A172 (cell line): ENCODE measurements around the gene PRH2. TPM values are rescaled to one million over a fixed set of nuclear protein-coding genes. Genes with fewer than 3 reads are reported as not detected.

Source experiments
- DNase-seq: peaks from one replicate; pipeline ENCODE4 v3.0.0-alpha.2; 2015; ENCODE audit warnings: low spot score
- total RNA-seq: library from RNA; depleted of rRNA; stranded (reverse); fragments of >200 nt; shearing (Covaris generic); gene quantifications from 2 replicates; pipeline ENCODE4 v1.2.3, GENCODE V29; 2014; rRNA removed

PRH2 gene
- not detected in 2 replicates for total RNA-seq

GRCh38 chr12:10928746-10929286 is at the start of gene PRH2:
Gene PRH2 (plus strand): TSS chr12:10929236. CDS start chr12:10929274, 38 bp downstream.
- DNase-seq: no peak

DNA sequence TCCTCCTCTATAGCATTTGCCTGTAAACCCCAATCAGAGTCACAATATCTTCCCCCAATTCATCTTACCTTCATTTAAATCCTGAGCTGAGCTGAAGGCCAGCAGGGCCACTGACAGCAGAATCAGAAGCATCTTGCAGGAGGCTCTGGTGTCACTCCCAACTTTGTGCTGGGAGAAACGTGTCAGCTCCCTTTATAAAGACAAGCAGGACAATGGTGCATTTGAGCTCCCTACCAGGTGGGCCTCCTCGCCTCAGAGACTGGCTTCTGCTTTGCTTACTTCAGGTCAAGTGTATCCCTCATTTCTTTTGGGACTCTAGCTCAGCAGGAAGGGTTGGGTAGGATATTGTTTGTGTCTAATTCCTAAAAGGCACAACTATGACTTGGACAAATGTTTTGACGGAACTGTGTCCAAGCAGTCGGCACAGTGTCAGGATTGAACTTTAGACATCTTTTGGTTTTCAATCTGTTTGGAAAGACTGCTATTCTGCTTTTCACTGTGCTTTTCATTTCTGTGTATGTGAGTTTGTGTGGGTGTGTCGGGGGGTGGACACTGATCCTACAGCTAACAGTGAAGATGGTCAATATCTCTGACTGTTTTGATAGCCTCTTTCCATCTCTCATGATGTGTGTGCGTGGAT is 44.8 kb upstream of the PRH2 start, which contains the start of gene PRH1:
PRH1 (minus strand) TSS at position 170 of the 640 bp plus-strand sequence; CDS start at position 132, 38 bp downstream.
- DNase-seq: no peak

DNA sequence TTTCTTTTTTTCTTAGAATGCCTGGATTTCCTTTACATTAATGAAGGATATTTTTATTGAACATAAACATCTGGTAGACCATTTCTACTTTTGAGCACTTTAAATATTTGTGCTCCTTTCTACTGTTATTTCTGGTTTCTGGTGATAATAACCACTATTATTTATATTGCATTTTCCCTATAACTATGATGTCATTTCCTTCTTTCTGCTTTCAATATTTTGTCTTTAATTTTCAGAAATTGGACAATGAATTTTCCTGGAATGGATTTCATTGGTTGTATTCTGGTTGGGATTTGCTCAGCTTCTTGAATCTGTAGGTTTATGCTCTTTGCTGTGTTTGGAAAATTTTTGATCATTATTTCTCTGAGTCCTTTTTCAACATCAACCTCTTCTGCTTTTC is 39.8 kb upstream of the PRH2 start:
- DNase-seq: no peak

DNA sequence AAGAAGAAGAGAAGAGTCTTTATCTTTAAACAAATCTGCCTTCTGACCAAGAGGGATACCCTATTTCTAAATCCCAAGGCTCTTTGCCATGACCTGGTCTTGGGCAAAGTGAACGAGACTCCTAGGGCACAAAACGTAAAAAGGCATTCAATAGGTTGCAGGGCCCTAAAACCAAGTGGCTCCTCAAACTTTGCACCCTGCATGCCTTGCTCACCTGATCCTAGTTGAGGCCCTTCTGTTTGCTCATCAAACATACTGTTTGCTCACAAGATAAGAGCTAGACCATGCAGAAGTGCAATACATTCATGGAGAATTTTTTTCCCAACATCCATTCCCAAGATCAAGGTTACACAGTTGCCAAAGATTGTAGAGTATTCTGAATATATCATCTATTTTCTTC is 37.1 kb upstream of the PRH2 start:
- no peak for DNase-seq

DNA sequence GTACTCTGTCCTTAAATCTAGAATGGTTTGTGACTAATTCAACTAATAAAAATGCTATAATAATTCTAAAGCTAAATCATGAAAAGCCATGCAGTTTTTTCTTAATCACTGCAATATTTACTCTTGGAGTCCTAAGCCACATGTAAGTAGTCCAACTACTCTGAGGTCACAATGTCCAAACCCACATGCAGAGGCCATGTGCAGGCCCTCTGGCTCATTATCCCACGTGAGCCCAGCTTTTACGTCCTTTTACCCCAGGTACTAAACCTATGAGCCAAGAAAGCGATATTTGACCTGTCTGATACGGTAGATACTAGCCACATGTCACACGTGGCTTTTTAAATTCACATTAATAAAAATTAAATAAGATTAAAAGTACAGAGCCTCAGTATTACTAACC is 32.2 kb upstream of the PRH2 start:
- DNase-seq: no peak

DNA sequence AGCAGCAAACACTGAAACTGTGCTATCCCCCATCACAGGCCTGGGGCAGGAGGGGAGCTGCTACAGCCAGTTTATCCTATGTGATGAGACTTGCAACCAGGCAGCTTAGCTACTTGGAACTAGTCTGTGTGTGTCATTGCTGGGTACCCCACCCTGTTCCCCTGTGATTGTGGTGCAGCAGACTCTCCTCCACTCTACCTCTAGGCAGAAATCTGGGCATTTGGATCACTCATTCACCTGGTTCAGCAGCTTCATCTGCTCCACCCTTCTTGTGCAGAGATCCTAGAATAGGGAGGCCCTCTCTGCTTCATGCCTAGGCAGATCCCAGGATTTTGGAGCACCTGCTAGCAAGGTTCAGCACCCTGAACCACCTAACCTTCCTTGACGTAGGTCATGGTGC is 28.5 kb upstream of the PRH2 start:
- DNase-seq: no peak

DNA sequence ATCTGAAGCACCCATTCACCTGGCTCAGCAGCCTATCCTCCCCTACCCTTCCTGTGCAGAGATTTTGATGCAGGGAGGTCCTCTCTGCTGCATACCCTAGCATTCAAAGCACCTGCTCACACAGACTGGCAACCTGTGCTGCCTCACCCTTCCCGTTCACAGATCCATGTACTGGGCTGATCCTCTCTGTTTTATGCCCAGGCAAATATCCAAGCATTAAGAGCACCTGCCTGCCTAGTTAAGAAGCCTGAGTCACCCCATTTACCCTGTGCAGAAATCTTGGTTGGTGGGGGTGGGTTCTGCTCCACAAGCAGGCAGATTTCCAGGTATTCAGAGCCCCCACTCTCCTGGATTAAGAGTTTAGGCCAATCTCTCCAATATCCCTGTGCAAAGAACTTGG is 28.1 kb upstream of the PRH2 start:
- no peak for DNase-seq

- DNase-seq: no peak
Observed at GRCh38 chr12:10901427-10901826, 27.6 kb upstream of the PRH2 start.

DNA sequence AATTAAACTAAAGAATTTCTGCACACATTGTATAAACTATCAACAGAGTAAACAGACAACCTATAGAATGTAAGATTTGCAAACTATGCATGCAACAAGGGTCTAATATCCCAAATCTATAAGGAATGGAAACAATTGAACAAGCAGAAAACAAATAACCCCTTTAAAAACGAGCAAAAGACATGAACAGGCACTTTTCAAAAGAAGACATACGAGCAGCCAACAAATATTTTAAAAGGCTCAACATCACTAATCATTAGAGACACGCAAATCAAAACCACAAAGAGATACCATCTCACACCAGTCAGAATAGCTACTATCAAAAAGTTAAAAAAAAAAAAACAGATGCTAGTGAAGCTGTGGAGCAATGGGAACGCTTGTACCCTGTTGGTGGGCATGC is 24.4 kb upstream of the PRH2 start:
- DNase-seq: no peak

DNA sequence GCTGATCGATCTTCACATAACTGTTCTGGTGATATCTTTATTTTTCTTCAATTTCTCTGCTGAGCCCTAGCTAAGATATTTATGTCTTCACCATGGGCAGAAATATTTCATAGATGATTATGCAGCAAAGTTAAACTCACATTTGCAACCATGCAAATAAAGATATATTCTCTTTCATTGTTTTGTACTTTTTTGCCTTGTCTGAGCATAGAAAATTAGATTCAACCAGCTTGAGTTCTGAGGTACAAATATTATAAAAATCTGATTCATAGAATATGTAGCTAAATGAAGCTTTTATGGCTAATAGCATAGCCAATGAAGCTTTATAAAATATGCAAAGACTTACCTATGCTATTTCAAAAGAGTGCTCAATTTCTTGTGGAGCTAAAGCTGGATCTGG is 19.6 kb upstream of the PRH2 start, which contains the start of gene TAS2R13:
TAS2R13 (minus strand) TSS at position 101 of the 400 bp plus-strand sequence. CDS start 264 bp downstream, outside the sequence.
- no peak for DNase-seq

GRCh38 chr12:10910380-10910779 is 18.7 kb upstream of the PRH2 start:
- DNase-seq: no peak

GRCh38 chr12:10919809-10920208 is 9.2 kb upstream of the PRH2 start:
- no peak for DNase-seq

- no peak for DNase-seq
Observed at GRCh38 chr12:10926269-10926668, 2.8 kb upstream of the PRH2 start.

- no peak for DNase-seq
Observed at GRCh38 chr12:10936506-10936905, 7.5 kb downstream of the PRH2 start.

GRCh38 chr12:10939163-10939562 is 10.1 kb downstream of the PRH2 start, which contains the start of gene TAS2R14:
Gene TAS2R14 (minus strand): TSS chr12:10939263. CDS start chr12:10939207, 56 bp downstream.
- no peak for DNase-seq

DNA sequence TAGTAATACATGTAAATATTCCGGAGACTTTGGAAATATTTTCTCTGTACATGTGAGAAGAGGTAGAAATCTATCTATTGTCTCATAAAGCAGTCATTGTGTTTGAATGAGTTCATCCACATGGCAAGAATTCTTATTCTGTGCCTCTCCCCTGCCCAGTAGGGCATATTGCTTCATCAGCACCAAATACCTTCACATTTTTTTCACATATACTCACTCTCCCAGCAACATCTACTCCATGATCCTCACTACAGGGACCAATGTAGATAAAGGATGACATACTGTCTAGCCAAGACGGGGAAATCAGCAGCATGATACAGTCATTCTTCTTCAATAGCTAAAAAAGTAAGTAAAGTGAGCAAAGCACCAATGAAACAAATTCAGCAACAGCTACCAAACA is 11.4 kb downstream of the PRH2 start:
- DNase-seq: peak; percentile 22

- no peak for DNase-seq
Observed at GRCh38 chr12:10941369-10941768, 12.3 kb downstream of the PRH2 start.

DNA sequence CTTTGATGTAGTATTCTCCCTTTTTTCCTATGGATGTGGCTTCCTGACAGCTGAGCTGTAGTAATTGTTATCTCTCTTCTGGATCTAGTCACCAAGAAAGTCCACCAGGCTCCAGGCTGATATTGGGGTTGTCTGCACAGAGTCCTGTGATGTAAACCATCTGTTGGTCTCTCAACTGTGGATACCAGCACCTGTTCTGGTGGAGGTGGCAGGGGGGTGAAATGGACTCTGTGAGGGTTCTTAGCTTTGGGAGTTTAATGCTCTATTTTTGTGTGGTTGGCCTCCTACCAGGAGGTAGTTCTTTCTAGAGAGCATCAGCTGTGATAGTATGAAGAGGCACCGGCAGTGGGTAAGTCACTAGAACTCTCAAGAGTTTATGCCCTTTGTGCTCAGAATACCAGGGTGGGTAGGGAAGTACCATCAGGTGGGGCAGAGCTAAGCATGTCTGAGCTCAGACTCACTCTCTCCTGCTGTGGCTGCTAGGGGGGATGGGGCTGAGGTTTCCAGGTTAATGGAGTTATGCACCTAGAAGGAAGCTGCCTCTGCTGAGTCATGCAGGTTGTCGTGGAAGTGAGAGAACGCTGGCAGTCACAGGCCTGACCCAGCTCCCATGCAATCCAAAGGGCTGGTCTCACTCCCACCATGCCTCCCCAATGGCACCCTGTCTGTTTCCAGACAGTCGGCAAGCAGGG is 13.0 kb downstream of the PRH2 start:
- peak; percentile 13 for DNase-seq

- DNase-seq: no peak
Observed at GRCh38 chr12:10943167-10943566, 14.1 kb downstream of the PRH2 start.

GRCh38 chr12:10952645-10953044 is 23.6 kb downstream of the PRH2 start:
- DNase-seq: no peak

- no peak for DNase-seq
Observed at GRCh38 chr12:10956085-10956484, 27.0 kb downstream of the PRH2 start.

- DNase-seq: no peak
Observed at GRCh38 chr12:10957741-10958140, 28.7 kb downstream of the PRH2 start.

GRCh38 chr12:10959804-10960203 is 30.8 kb downstream of the PRH2 start:
- DNase-seq: no peak
